Measurements from ENCODE around the gene NAPG.
"Not testable (repeated sequence)": the region's sequence is repeated elsewhere in the genome, so short reads cannot be mapped to it uniquely, and the experiment has no call there.

The NAPG gene

DNA sequence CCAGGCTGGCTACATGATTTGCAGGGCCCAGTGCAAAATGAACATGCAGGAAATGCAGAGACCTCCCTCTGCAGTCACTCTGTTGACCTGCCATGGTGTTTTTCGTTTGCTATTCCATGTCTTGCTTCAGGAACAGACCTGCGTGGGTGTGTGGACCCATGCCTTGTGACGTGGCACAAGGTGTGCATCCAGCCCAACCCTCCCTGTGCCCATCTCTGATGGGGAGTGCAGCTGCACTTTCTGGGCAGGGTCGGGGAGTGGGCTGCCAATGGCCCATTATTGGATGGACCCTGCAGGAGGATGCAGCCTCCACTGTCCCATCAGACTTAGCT, 33.1 kb downstream of the NAPG start:
- DNase-seq (ENCODE audit: insufficient read length, low spot score) (no peak), FAIRE-seq (no peak)
- TF ChIP-seq POLR2AphosphoS5 (IDR thresholded peaks at IDR 0.05; ENCODE audit: low read depth, low read length) (0 out of 2 replicates have a peak, but pooled peaks have one; percentile 17), SPI1 (IDR thresholded peaks at IDR 0.05; ENCODE audit: low read depth, low read length) (no peak), POU2F2 (IDR thresholded peaks at IDR 0.05; ENCODE audit: low read depth, low read length) (no peak), POLR2A (IDR thresholded peaks at IDR 0.05; ENCODE audit: low read depth, low read length) (no peak; the same call in 1 of the 2 replicates), PAX5 (IDR thresholded peaks at IDR 0.05; ENCODE audit: insufficient read depth, low read length, severe bottlenecking) (no peak), TAF1 (IDR thresholded peaks at IDR 0.05; ENCODE audit: low read depth, low read length) (no peak)

DNA sequence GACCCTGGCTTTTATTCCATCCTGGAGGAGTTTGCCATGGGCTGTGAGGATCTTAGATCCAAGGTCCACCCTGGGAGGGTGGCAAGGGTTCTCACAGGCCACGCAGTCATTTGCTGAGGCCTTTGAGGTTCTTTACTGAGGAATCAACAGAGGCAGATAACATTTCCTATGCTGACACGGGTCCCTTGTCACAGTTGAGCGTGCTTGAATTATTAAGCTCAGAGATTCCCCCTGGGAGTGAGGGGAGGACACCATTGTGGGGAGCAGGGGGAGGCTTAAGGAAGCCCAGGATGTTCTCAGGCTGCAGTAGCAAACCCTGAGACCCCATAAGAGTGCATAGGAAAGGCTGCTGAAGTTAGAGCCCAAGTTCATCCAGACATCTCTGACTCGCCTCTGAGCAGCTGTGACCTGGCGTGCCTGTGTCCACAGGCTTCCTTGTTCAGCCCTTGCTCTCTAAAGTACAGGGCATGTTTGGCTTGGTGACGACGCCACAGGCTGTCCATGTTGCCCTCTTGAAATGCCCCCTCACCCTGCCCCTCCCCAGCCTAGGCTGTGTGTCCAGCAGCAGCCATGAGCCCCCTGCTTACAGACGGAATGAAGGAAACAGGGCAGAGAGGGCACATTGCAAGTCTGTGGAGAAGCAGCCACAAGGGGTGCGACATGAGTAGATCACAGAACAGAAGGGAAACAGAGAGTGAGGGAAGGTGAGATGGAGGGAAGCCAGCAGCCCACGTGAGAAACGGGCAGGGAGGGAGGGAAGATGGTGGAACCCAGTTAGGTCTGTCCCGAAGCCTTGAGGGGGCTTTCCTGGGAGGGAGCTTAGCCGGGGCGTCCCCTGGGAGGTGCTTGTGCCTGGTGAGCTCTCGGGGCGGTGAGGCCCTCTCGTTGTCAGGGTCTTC, 34.0 kb downstream of the NAPG start:
- no peak; the same call in 1 of the 2 replicates for TF ChIP-seq POLR2A (IDR thresholded peaks at IDR 0.05; ENCODE audit: low read depth, low read length)
- no peak for TF ChIP-seq TAF1 (IDR thresholded peaks at IDR 0.05; ENCODE audit: low read depth, low read length)
- no peak for TF ChIP-seq POU2F2 (IDR thresholded peaks at IDR 0.05; ENCODE audit: low read depth, low read length)
- TF ChIP-seq PAX5 (IDR thresholded peaks at IDR 0.05; ENCODE audit: insufficient read depth, low read length, severe bottlenecking): no peak
- peak; percentile 54; the same call in 1 of the 2 replicates for TF ChIP-seq POLR2AphosphoS5 (IDR thresholded peaks at IDR 0.05; ENCODE audit: low read depth, low read length)
- no peak for TF ChIP-seq SPI1 (IDR thresholded peaks at IDR 0.05; ENCODE audit: low read depth, low read length)
- FAIRE-seq (peak; percentile 80), DNase-seq (ENCODE audit: insufficient read length, low spot score) (peak; percentile 26)

DNA sequence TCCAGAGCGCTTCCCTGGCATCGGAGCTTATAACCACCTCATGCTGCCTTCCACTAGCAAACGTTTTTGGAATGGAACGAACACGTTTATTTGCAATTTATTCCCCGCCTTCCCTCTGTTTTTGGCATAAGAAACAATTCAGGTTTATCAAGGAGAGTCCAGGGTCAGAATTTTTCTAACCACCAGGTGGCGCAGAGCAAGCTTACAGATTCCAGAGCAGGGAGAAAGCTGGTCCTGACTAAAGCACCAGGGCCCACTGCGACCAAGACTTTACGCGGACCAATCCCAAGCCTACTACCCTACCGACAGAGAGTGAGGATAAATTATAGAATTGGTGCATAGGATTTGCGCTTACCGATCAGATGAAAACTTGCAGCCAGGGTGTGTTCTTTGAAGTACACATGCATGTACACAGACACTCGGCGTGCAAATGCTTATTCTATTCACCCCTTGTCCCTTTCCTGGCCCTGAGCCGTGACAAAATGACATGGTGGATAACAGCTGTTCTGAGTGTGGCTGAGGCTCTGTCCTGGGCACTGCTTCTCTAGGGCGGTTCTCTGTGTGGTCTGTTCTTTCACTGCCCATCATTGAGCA, 34.7 kb downstream of the NAPG start:
- TF ChIP-seq PAX5 (IDR thresholded peaks at IDR 0.05; ENCODE audit: insufficient read depth, low read length, severe bottlenecking) (no peak), POLR2AphosphoS5 (IDR thresholded peaks at IDR 0.05; ENCODE audit: low read depth, low read length) (no peak), SPI1 (IDR thresholded peaks at IDR 0.05; ENCODE audit: low read depth, low read length) (no peak), TAF1 (IDR thresholded peaks at IDR 0.05; ENCODE audit: low read depth, low read length) (no peak), POU2F2 (IDR thresholded peaks at IDR 0.05; ENCODE audit: low read depth, low read length) (no peak), POLR2A (IDR thresholded peaks at IDR 0.05; ENCODE audit: low read depth, low read length) (no peak)
- peak; percentile 56 for DNase-seq (ENCODE audit: insufficient read length, low spot score)
- FAIRE-seq: peak; percentile 62

DNA sequence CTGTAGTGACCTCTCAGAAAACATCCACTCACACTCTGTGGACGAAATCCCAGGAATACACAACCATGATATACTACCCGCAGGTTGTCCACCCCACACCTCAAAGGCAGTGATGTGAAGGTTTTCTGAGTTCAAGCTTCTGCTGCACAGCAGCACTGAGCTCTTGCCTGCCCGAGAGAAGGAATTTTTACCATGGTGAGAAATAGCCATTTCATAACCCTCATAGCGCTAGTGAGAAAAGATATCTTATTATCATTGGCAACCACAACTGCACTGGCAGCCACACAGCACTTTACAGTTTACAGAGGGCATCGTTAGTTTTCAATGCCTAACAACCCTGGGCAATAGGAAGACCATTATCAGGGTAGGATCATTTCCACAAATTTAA, 36.9 kb downstream of the NAPG start:
- no peak for TF ChIP-seq POU2F2 (IDR thresholded peaks at IDR 0.05; ENCODE audit: low read depth, low read length)
- TF ChIP-seq POLR2AphosphoS5 (IDR thresholded peaks at IDR 0.05; ENCODE audit: low read depth, low read length): no peak
- TF ChIP-seq POLR2A (IDR thresholded peaks at IDR 0.05; ENCODE audit: low read depth, low read length): no peak
- no peak for TF ChIP-seq TAF1 (IDR thresholded peaks at IDR 0.05; ENCODE audit: low read depth, low read length)
- no peak for TF ChIP-seq PAX5 (IDR thresholded peaks at IDR 0.05; ENCODE audit: insufficient read depth, low read length, severe bottlenecking)
- no peak for TF ChIP-seq SPI1 (IDR thresholded peaks at IDR 0.05; ENCODE audit: low read depth, low read length)
- DNase-seq (ENCODE audit: insufficient read length, low spot score) (no peak), FAIRE-seq (no peak)

DNA sequence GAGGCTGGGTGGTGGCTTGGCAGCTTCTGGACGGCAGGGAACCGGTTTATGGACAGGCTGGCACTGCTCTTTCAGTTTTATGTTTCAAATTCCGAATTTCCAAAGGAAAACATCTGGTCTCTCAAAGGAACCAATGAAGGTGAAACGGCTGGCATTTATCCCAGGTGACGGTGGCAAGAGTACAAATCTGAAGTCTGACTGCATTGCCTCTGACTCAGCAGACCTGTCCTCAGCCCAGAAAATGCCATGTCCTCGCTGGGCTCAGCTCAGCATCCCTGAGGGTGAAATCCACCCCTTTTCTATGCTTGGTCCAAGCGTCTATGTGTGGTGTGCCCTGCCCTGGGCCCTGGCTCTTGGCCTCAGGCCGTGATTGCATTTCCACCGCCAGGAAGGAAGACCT, 38.1 kb downstream of the NAPG start:
- no peak for FAIRE-seq
- DNase-seq (ENCODE audit: insufficient read length, low spot score): no peak
- no peak for TF ChIP-seq POLR2A (IDR thresholded peaks at IDR 0.05; ENCODE audit: low read depth, low read length)
- no peak for TF ChIP-seq SPI1 (IDR thresholded peaks at IDR 0.05; ENCODE audit: low read depth, low read length)
- TF ChIP-seq TAF1 (IDR thresholded peaks at IDR 0.05; ENCODE audit: low read depth, low read length): no peak
- TF ChIP-seq PAX5 (IDR thresholded peaks at IDR 0.05; ENCODE audit: insufficient read depth, low read length, severe bottlenecking): no peak
- TF ChIP-seq POLR2AphosphoS5 (IDR thresholded peaks at IDR 0.05; ENCODE audit: low read depth, low read length): no peak
- TF ChIP-seq POU2F2 (IDR thresholded peaks at IDR 0.05; ENCODE audit: low read depth, low read length): no peak

DNA sequence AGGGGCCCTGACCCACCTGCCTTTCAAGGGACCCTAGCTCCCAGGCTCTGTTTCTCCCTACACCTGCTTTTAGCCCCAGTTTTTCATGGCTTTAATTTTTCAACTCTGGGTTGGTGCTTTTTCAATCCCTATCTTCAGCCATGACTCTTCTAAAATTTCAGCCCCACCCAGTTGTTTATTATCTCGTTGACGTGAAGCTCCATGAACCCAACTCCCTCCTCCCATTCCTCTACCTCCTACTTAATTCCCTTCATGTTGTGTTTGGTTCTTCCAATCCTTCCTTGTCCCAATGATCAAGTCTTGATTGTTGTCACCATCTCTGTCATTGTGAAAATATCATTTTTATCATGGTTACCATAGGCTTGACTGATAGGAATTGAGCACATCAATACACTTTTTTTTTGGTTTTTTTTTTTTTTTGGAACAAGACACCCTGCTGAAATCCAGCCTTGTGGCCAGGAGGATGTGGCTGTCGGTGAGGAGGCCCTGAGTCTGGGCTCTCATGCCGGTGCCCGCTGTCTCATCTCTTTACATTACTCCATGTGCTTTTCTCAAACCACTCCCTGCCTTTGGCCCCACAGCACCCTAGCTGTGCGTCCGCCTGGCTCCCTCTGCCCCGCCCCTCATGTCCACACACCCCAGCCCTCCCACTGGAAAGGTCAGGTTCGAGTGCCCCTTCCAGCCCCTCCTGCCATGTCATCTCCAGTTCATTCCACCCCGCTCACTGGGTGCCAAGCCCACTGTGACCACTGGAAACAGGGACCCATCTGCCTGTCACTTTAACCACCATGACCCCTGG, 39.3 kb downstream of the NAPG start:
- FAIRE-seq: no peak
- no peak for TF ChIP-seq TAF1 (IDR thresholded peaks at IDR 0.05; ENCODE audit: low read depth, low read length)
- no peak for TF ChIP-seq POLR2A (IDR thresholded peaks at IDR 0.05; ENCODE audit: low read depth, low read length)
- DNase-seq (ENCODE audit: insufficient read length, low spot score): no peak

DNA sequence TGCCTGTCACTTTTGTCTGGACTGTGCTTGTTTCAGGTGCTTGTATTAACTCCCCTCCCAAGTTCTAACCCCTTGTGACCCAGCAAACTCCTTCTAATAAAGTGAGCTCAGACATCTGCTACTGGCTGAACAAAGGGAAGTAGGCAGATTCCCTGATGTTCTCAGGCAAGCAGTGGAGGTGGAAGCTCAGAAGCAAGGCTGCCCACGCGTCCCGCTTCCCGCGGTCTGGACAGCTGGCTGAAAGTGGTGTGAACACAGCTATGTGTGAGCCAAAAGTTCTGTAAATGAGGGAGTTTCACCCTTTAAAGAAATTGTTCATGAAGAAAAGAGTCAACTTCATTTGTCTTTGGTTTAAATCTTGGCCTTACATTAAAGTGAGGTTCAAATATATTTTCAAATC, 40.0 kb downstream of the NAPG start:
- TF ChIP-seq TAF1 (IDR thresholded peaks at IDR 0.05; ENCODE audit: low read depth, low read length) (no peak), SPI1 (IDR thresholded peaks at IDR 0.05; ENCODE audit: low read depth, low read length) (no peak), POLR2AphosphoS5 (IDR thresholded peaks at IDR 0.05; ENCODE audit: low read depth, low read length) (no peak), PAX5 (IDR thresholded peaks at IDR 0.05; ENCODE audit: insufficient read depth, low read length, severe bottlenecking) (no peak), POLR2A (IDR thresholded peaks at IDR 0.05; ENCODE audit: low read depth, low read length) (no peak), POU2F2 (IDR thresholded peaks at IDR 0.05; ENCODE audit: low read depth, low read length) (no peak)
- peak; percentile 9 for FAIRE-seq
- no peak for DNase-seq (ENCODE audit: insufficient read length, low spot score)

DNA sequence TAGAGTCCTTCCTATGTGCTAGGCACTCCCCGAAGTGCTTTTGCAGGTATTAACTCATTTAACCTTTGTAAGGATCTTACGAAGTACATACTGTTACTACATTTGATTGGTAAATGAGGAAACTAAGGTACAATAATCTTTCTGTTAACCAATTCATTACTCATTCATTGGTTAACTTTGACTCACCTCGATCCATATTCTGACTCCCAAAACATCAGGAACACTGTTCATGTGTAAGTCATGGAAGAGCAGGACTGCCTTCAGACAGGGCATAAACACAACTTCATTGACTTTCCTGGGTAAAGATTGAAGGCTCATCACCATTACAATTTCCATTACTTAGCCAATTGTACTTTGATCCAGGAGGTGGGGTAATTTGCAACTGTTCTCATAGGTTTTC, 40.6 kb downstream of the NAPG start:
- no peak for TF ChIP-seq POLR2A (IDR thresholded peaks at IDR 0.05; ENCODE audit: low read depth, low read length)
- no peak for DNase-seq (ENCODE audit: insufficient read length, low spot score)
- peak; percentile 28 for FAIRE-seq

DNA sequence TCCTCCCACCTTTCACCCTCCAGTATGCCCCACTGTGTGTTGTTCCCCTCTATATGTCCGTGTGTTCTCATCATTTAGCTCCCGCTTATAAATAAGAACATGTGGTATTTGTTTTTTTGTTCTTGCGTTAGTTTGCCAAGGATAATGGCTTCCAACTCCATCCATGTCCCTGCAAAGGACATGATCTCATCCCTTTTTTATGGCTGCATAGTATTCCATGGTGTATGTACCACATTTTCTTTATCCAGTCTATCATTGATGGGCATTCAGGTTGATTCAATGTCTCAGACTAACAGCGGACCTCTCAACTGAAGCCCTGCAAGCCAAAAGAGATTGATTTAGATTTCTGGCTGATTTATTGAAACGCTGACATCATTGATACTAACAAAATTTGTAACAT, 44.1 kb downstream of the NAPG start:
- DNase-seq (ENCODE audit: insufficient read length, low spot score); FAIRE-seq: not testable (repeated sequence)
